HepG2 (cell line): ENCODE results near the gene PTPRD. TPM values are rescaled to one million over a fixed set of nuclear protein-coding genes. Genes with fewer than 3 reads are reported as not detected.

Experiments used
- ATAC-seq: fragments of 200-7000 bp; cut with Tn5 transposase; 3 replicates; pipeline ENCODE4 v1.9.1; 2020; ENCODE audit warnings: mild to moderate bottlenecking, moderate library complexity
- BruUV-seq: library from RNA; stranded (reverse); fragments of 400-500 nt; replicated peaks from 2 replicates; lab custom pipeline; 2021; lab: Mats Ljungman, UMichigan
- CTCF ChIA-PET: fragments of 300-600 bp; formaldehyde crosslinking; extraction: SDS; loops from one replicate; lab custom pipeline; 2021; ENCODE audit warnings: low total read pairs, inconsistent platforms, low intra/inter-chr PET ratio; lab: Yijun Ruan, JAX
- POLR2A ChIA-PET: fragments of 350-600 bp; sonication (Branson Sonifier 250); formaldehyde crosslinking; loops from one replicate; lab custom pipeline; 2020; ENCODE audit warnings: antibody characterized with exemption, inconsistent platforms; lab: Yijun Ruan, JAX
- DNase-seq: peaks from one replicate; pipeline ENCODE4 v3.0.0-alpha.2; 2015; ENCODE audit warnings: low spot score
- FAIRE-seq: peaks from 3 replicates; lab custom pipeline; 2011; peaks lifted over from hg19 to GRCh38; lab: Jason Lieb, UNC
- H2AFZ ChIP-seq: one replicate; pipeline ENCODE4 v1.6.1; 2011; ENCODE audit warnings: low read length, inconsistent platforms
- H3K27ac ChIP-seq: fragments of 300-600 bp; 3 replicates; pipeline ENCODE4 v1.8.0; 2011; ENCODE audit warnings: mixed run types, mild to moderate bottlenecking, mixed read lengths, low read length, inconsistent platforms; ENCODE audit not compliant: insufficient read depth; ENCODE audit errors: extremely low read length
- H3K27me3 ChIP-seq, 2 experiments: fragments of 200-600 bp in 1 of 2; 2 replicates in 1 of 2; 3 replicates in 1 of 2; pipeline versions ENCODE4 v1.6.0 to v1.8.0; 2011; ENCODE audit warnings: low read length in 2 of 2, mild to moderate bottlenecking in 2 of 2, moderate library complexity in 2 of 2, inconsistent platforms in 1 of 2; ENCODE audit not compliant: insufficient read depth in 2 of 2, control insufficient read depth in 1 of 2
- H3K36me3 ChIP-seq, 2 experiments: fragments of 200-600 bp in 1 of 2; replicated peaks in 1 of 2; 2 replicates in 1 of 2; 3 replicates in 1 of 2; pipeline versions ENCODE4 v1.5.1 to v1.8.0; 2011; ENCODE audit warnings: low read length in 2 of 2, inconsistent platforms in 1 of 2; ENCODE audit not compliant: insufficient read depth in 2 of 2, control insufficient read depth in 1 of 2
- H3K4me1 ChIP-seq: 2 replicates; pipeline ENCODE4 v1.5.1; 2012; ENCODE audit warnings: low read length, inconsistent platforms; ENCODE audit not compliant: insufficient read depth
- H3K4me2 ChIP-seq: 2 replicates; pipeline ENCODE4 v1.6.0; 2011; ENCODE audit warnings: low read depth, low read length, inconsistent platforms
- H3K4me3 ChIP-seq, 3 experiments: fragments of 200-600 bp in 1 of 3; sonication (generic), shearing (Covaris generic) in 1 of 3; replicated peaks in 1 of 3; 2 replicates each; pipeline ENCODE4 v1.5.1; 2011 to 2016; ENCODE audit warnings: low read length in 3 of 3, inconsistent platforms in 2 of 3, low read depth in 2 of 3, mild to moderate bottlenecking in 2 of 3, control low read depth in 1 of 3, mixed read lengths in 1 of 3; ENCODE audit not compliant: insufficient read depth in 1 of 3
- H3K79me2 ChIP-seq: one replicate; pipeline ENCODE4 v1.6.1; 2011; ENCODE audit warnings: low read length, inconsistent platforms; ENCODE audit not compliant: insufficient read depth
- H3K9ac ChIP-seq: 2 replicates; pipeline ENCODE4 v1.6.0; 2011; ENCODE audit warnings: mild to moderate bottlenecking, low read depth, low read length, inconsistent platforms; ENCODE audit not compliant: insufficient read depth
- H3K9me3 ChIP-seq: 2 replicates; pipeline ENCODE4 v1.5.1; 2012; ENCODE audit warnings: mild to moderate bottlenecking, low read length
- H4K20me1 ChIP-seq: 2 replicates; pipeline ENCODE4 v1.6.0; 2011; ENCODE audit warnings: inconsistent platforms, mild to moderate bottlenecking, low read length, moderate library complexity; ENCODE audit not compliant: insufficient read depth
- ATF1 ChIP-seq: IDR thresholded peaks from 2 replicates; pipeline ENCODE4 v1.6.1; 2016; ENCODE audit warnings: mild to moderate bottlenecking, control low read depth
- HNF1B ChIP-seq: sonication (generic); formaldehyde crosslinking; IDR thresholded peaks from 2 replicates; pipeline ENCODE4 v1.5.1; 2020; ENCODE audit warnings: mild to moderate bottlenecking, moderate library complexity, missing genetic modification reagents
- NFKB2 ChIP-seq: sonication (generic); formaldehyde crosslinking; IDR thresholded peaks from 2 replicates; pipeline ENCODE4 v1.4.0; 2020; ENCODE audit warnings: missing genetic modification reagents, borderline replicate concordance
- ZFX ChIP-seq: sonication (generic); formaldehyde crosslinking; IDR thresholded peaks from 2 replicates; pipeline ENCODE4 v1.4.0; 2020; ENCODE audit warnings: mild to moderate bottlenecking, low read depth, missing genetic modification reagents, moderate library complexity
- ZNF10 ChIP-seq: sonication (generic); formaldehyde crosslinking; IDR thresholded peaks from 2 replicates; pipeline ENCODE4 v1.4.0; 2020; ENCODE audit warnings: mild to moderate bottlenecking, low read depth, missing genetic modification reagents, borderline replicate concordance
- ZNF281 ChIP-seq: sonication (generic); formaldehyde crosslinking; IDR thresholded peaks from 2 replicates; pipeline ENCODE4 v1.4.0; 2020; ENCODE audit warnings: missing genetic modification reagents, borderline replicate concordance
- ZNF501 ChIP-seq: sonication (generic); formaldehyde crosslinking; IDR thresholded peaks from 2 replicates; pipeline ENCODE4 v1.5.1; 2020; ENCODE audit warnings: mild to moderate bottlenecking, moderate library complexity, missing genetic modification reagents
- ZNF556 ChIP-seq: sonication (generic); formaldehyde crosslinking; IDR thresholded peaks from 2 replicates; pipeline ENCODE4 v1.4.0; 2020; ENCODE audit warnings: mild to moderate bottlenecking, missing genetic modification reagents, borderline replicate concordance
- ZNF746 ChIP-seq: sonication (generic); formaldehyde crosslinking; IDR thresholded peaks from 2 replicates; pipeline ENCODE4 v1.8.0; 2022; ENCODE audit warnings: mild to moderate bottlenecking, missing genetic modification reagents
- ZNF773 ChIP-seq: sonication (generic); formaldehyde crosslinking; IDR thresholded peaks from 2 replicates; pipeline ENCODE4 v1.4.0; 2020; ENCODE audit warnings: missing genetic modification reagents, borderline replicate concordance
- ZSCAN20 ChIP-seq: sonication (generic); formaldehyde crosslinking; IDR thresholded peaks from 2 replicates; pipeline ENCODE4 v1.4.0; 2020; ENCODE audit warnings: missing genetic modification reagents, mild to moderate bottlenecking, borderline replicate concordance
- WGBS: methylation state at CpG from one replicate; pipeline ENCODE4 v1.1.6; 2017; ENCODE audit warnings: low lambda C conversion rate; 5-methylcytosine and 5-hydroxymethylcytosine counted together
- in situ Hi-C: cut with HindIII; loops from 2 replicates; pipeline ENCODE4 v1.10.0; 2017; ENCODE audit warnings: low pct_unique_long_range_greater_than_20kb; ENCODE audit not compliant: extremely low pct_ligation_motif_present
- intact Hi-C: fragments of 100-400 bp; cut with micrococcal nuclease; formaldehyde crosslinking; loops from one replicate; pipeline ENCODE4 v1.10.0; 2022; ENCODE audit not compliant: unreplicated experiment
- polyA plus RNA-seq, 8 experiments: library from polyadenylated mRNA; depleted of rRNA in 3 of 8; stranded (reverse) in 7 of 8; unstranded in 1 of 8; fragments of >200 nt; fragmentation: Illumina TruSeq in 4 of 8; extraction: Trizol in 4 of 8; gene quantifications; 2 replicates each; pipeline versions ENCODE4 v1.2.1 to v1.2.3, GENCODE V29; 2011 to 2016; ENCODE audit warnings: low read depth in 4 of 8, missing spikeins in 1 of 8, mixed read lengths in 1 of 8; ENCODE audit not compliant: insufficient read depth in 1 of 8
- total RNA-seq, 5 experiments: library from RNA; depleted of rRNA; stranded (reverse); fragments of >200 nt; fragmentation: Illumina TruSeq; extraction: Trizol; gene quantifications; 2 replicates each; pipeline ENCODE4 v1.2.3, GENCODE V29; 2016; ENCODE audit warnings: low read depth in 1 of 5
- TF ChIP-seq, protein P1 (sequence below): sonication (generic); formaldehyde crosslinking; IDR thresholded peaks from 2 replicates; pipeline ENCODE4 v1.4.0; 2020; ENCODE audit warnings: missing genetic modification reagents
- TF ChIP-seq, protein P2 (sequence below): sonication (generic); formaldehyde crosslinking; IDR thresholded peaks from 2 replicates; pipeline ENCODE4 v1.8.1; 2022; ENCODE audit warnings: mild to moderate bottlenecking, missing genetic modification reagents
- TF ChIP-seq, protein P3 (sequence below): sonication (generic); formaldehyde crosslinking; IDR thresholded peaks from 2 replicates; pipeline ENCODE4 v1.5.0; 2020; ENCODE audit warnings: mild to moderate bottlenecking, missing genetic modification reagents

PTPRD gene
- total and polyA plus RNA-seq, 2 of the 13 experiments (the other 11 are each of a cell fraction or from before 2014, with no cell fraction given) = 0.05 TPM; not detected in 1

GRCh38 chr9:8668231-8668630 is 1944.6 kb downstream of the PTPRD start:
- intact Hi-C loops = no loop called here
- H3K27ac ChIP-seq = no peak overlapping the region
- H2AFZ ChIP-seq = no peak overlapping the region
- in situ Hi-C loops = no loop called here
- CTCF ChIA-PET = no interaction called here
- no peak overlapping the region for H3K9ac ChIP-seq
- DNase-seq (no peak), FAIRE-seq (no peak), ATAC-seq (no peak)
- POLR2A ChIA-PET = no interaction called here
- H3K4me3 ChIP-seq = no peak overlapping the region
- H3K9me3 ChIP-seq = no peaks in the 10 kb centered on the region
- H4K20me1 ChIP-seq = no peaks in the 10 kb centered on the region
- H3K36me3 ChIP-seq = no peaks in the 10 kb centered on the region
- H3K27me3 ChIP-seq = no peaks in the 10 kb centered on the region
- no peaks in the 10 kb centered on the region for H3K79me2 ChIP-seq
- H3K4me1 ChIP-seq = no peaks in the 10 kb centered on the region
- WGBS = 0% methylated on average over 3 of the region's 3 CpGs
- H3K4me2 ChIP-seq = no peak overlapping the region
- no TSS peak for BruUV-seq
- TF ChIP-seq ZNF556 (no peak), ATF1 (CRISPR knock-in tag) (no peak), ZNF773 (no peak), ZNF501 (no peak), ZSCAN20 (CRISPR knock-in tag) (no peak), ZFX (CRISPR knock-in tag) (no peak), ZNF281 (no peak), ZNF10 (no peak), ZNF746 (CRISPR knock-in tag) (no peak), HNF1B (CRISPR knock-in tag) (no peak), NFKB2 (CRISPR knock-in tag) (no peak)
- TF ChIP-seq, protein P1, sequence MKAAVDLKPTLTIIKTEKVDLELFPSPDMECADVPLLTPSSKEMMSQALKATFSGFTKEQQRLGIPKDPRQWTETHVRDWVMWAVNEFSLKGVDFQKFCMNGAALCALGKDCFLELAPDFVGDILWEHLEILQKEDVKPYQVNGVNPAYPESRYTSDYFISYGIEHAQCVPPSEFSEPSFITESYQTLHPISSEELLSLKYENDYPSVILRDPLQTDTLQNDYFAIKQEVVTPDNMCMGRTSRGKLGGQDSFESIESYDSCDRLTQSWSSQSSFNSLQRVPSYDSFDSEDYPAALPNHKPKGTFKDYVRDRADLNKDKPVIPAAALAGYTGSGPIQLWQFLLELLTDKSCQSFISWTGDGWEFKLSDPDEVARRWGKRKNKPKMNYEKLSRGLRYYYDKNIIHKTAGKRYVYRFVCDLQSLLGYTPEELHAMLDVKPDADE = no peak
- TF ChIP-seq, protein P2, sequence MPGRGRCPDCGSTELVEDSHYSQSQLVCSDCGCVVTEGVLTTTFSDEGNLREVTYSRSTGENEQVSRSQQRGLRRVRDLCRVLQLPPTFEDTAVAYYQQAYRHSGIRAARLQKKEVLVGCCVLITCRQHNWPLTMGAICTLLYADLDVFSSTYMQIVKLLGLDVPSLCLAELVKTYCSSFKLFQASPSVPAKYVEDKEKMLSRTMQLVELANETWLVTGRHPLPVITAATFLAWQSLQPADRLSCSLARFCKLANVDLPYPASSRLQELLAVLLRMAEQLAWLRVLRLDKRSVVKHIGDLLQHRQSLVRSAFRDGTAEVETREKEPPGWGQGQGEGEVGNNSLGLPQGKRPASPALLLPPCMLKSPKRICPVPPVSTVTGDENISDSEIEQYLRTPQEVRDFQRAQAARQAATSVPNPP = no peak
- TF ChIP-seq, protein P3, sequence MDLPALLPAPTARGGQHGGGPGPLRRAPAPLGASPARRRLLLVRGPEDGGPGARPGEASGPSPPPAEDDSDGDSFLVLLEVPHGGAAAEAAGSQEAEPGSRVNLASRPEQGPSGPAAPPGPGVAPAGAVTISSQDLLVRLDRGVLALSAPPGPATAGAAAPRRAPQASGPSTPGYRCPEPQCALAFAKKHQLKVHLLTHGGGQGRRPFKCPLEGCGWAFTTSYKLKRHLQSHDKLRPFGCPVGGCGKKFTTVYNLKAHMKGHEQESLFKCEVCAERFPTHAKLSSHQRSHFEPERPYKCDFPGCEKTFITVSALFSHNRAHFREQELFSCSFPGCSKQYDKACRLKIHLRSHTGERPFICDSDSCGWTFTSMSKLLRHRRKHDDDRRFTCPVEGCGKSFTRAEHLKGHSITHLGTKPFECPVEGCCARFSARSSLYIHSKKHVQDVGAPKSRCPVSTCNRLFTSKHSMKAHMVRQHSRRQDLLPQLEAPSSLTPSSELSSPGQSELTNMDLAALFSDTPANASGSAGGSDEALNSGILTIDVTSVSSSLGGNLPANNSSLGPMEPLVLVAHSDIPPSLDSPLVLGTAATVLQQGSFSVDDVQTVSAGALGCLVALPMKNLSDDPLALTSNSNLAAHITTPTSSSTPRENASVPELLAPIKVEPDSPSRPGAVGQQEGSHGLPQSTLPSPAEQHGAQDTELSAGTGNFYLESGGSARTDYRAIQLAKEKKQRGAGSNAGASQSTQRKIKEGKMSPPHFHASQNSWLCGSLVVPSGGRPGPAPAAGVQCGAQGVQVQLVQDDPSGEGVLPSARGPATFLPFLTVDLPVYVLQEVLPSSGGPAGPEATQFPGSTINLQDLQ (CRISPR knock-in tag) = no peak
